ENCODE results near the gene TMEM25.

The TMEM25 gene

GRCh38 chr11:118531597-118532084 lies 649 bp downstream of the TMEM25 start:
- Histone ChIP-seq H3K27me3 (ENCODE audit: control insufficient read depth, low read length) (0 out of 2 replicates have a peak, but pooled peaks cover 3% of the 10 kb centered on the region), H3K9me3 (ENCODE audit: control insufficient read depth, insufficient read depth, low read length) (no peaks in the 10 kb centered on the region), H3K9me2 (replicated peaks; ENCODE audit: control insufficient read depth, low read length) (no peaks in the 10 kb centered on the region), H3K4me2 (ENCODE audit: low read length) (peak overlapping the region; percentile 77), H3K79me2 (ENCODE audit: control insufficient read depth, low read length) (no peaks in the 10 kb centered on the region), H3K4me3 (ENCODE audit: low read length) (peak overlapping the region; percentile 85), H3F3A (ENCODE audit: control insufficient read depth, insufficient read depth) (peaks cover 7% of the 10 kb centered on the region), H3K36me3 (ENCODE audit: control insufficient read depth, low read length) (no peaks in the 10 kb centered on the region), H3K27ac (ENCODE audit: low read depth, low read length) (no peak overlapping the region), H4K20me1 (ENCODE audit: control insufficient read depth, insufficient read depth, low read depth, low read length) (no peaks in the 10 kb centered on the region), H3K4me1 (ENCODE audit: control insufficient read depth, low read length) (peaks cover 18% of the 10 kb centered on the region)
- TF ChIP-seq CTCF (IDR thresholded peaks at IDR 0.05; ENCODE audit: low read depth, low read length, poor library complexity, severe bottlenecking) (no peak), EZH2phosphoT487 (IDR thresholded peaks at IDR 0.05; ENCODE audit: borderline replicate concordance, low read length) (no peak)

- Histone ChIP-seq H3K9me2 (replicated peaks; ENCODE audit: control insufficient read depth, low read length) (no peaks in the 10 kb centered on the region), H3K4me3 (ENCODE audit: low read length) (no peak overlapping the region), H3K79me2 (ENCODE audit: control insufficient read depth, low read length) (no peaks in the 10 kb centered on the region), H3F3A (ENCODE audit: control insufficient read depth, insufficient read depth) (peaks cover 6% of the 10 kb centered on the region), H3K9me3 (ENCODE audit: control insufficient read depth, insufficient read depth, low read length) (no peaks in the 10 kb centered on the region), H3K27me3 (ENCODE audit: control insufficient read depth, low read length) (0 out of 2 replicates have a peak, but pooled peaks cover 3% of the 10 kb centered on the region), H4K20me1 (ENCODE audit: control insufficient read depth, insufficient read depth, low read depth, low read length) (no peaks in the 10 kb centered on the region), H3K4me1 (ENCODE audit: control insufficient read depth, low read length) (peaks cover 18% of the 10 kb centered on the region), H3K4me2 (ENCODE audit: low read length) (peak overlapping the region; percentile 77), H3K27ac (ENCODE audit: low read depth, low read length) (no peak overlapping the region), H3K36me3 (ENCODE audit: control insufficient read depth, low read length) (no peaks in the 10 kb centered on the region)
- TF ChIP-seq EZH2phosphoT487 (IDR thresholded peaks at IDR 0.05; ENCODE audit: borderline replicate concordance, low read length) (no peak), CTCF (IDR thresholded peaks at IDR 0.05; ENCODE audit: low read depth, low read length, poor library complexity, severe bottlenecking) (no peak)
Measured at GRCh38 chr11:118532091-118532490, 1.1 kb downstream of the TMEM25 start.

GRCh38 chr11:118532852-118533768 lies 2.1 kb downstream of the TMEM25 start:
- Histone ChIP-seq H3K27me3 (ENCODE audit: control insufficient read depth, low read length) (0 out of 2 replicates have a peak, but pooled peaks cover 3% of the 10 kb centered on the region), H3F3A (ENCODE audit: control insufficient read depth, insufficient read depth) (peaks cover 6% of the 10 kb centered on the region), H3K36me3 (ENCODE audit: control insufficient read depth, low read length) (no peaks in the 10 kb centered on the region), H4K20me1 (ENCODE audit: control insufficient read depth, insufficient read depth, low read depth, low read length) (no peaks in the 10 kb centered on the region), H3K4me1 (ENCODE audit: control insufficient read depth, low read length) (peaks cover 18% of the 10 kb centered on the region), H3K79me2 (ENCODE audit: control insufficient read depth, low read length) (no peaks in the 10 kb centered on the region), H3K27ac (ENCODE audit: low read depth, low read length) (no peak overlapping the region), H3K4me3 (ENCODE audit: low read length) (no peak overlapping the region), H3K9me3 (ENCODE audit: control insufficient read depth, insufficient read depth, low read length) (no peaks in the 10 kb centered on the region), H3K9me2 (replicated peaks; ENCODE audit: control insufficient read depth, low read length) (no peaks in the 10 kb centered on the region), H3K4me2 (ENCODE audit: low read length) (no peak overlapping the region)
- no peak for TF ChIP-seq CTCF (IDR thresholded peaks at IDR 0.05; ENCODE audit: low read depth, low read length, poor library complexity, severe bottlenecking)
- no peak for TF ChIP-seq EZH2phosphoT487 (IDR thresholded peaks at IDR 0.05; ENCODE audit: borderline replicate concordance, low read length)

All from DOHH2 (cell line).